ENCODE results near the gene KLC1.

- TF ChIP-seq CTCF (IDR thresholded peaks at IDR 0.05; ENCODE audit: low read depth, low read length, poor library complexity, severe bottlenecking) = no peak
- TF ChIP-seq EZH2phosphoT487 (IDR thresholded peaks at IDR 0.05; ENCODE audit: borderline replicate concordance, low read length) = no peak
These were observed 63.1 kb downstream of the KLC1 start for GRCh38 chr14:103692159-103692558.

Data from DOHH2 (cell line).